Type B pancreatic cell (in vitro differentiated cells): ENCODE measurements around the gene RAB24. TPM values are rescaled to one million over a fixed set of nuclear protein-coding genes. Genes with fewer than 3 reads are reported as not detected.

ENCODE experiments used
- DNase-seq: peaks from one replicate; pipeline ENCODE4 v3.0.0; 2021; ENCODE audit warnings: mixed read lengths; ENCODE audit not compliant: unreplicated experiment; ENCODE audit errors: extremely low spot score
- H3K27ac Mint-ChIP-seq: 2 replicates; pipeline ENCODE4 v1.8.0; 2021; ENCODE audit warnings: mild to moderate bottlenecking, mixed read lengths
- H3K27me3 Mint-ChIP-seq: 2 replicates; pipeline ENCODE4 v1.8.0; 2021; ENCODE audit warnings: mixed read lengths
- H3K36me3 Mint-ChIP-seq: 2 replicates; pipeline ENCODE4 v1.8.0; 2021; ENCODE audit warnings: mixed read lengths
- H3K4me1 Mint-ChIP-seq: one replicate; pipeline ENCODE4 v1.8.0; 2021; ENCODE audit warnings: mixed read lengths; ENCODE audit not compliant: unreplicated experiment
- H3K4me3 Mint-ChIP-seq: 2 replicates; pipeline ENCODE4 v1.8.0; 2021; ENCODE audit warnings: mild to moderate bottlenecking, mixed read lengths
- H3K9me3 Mint-ChIP-seq: 2 replicates; pipeline ENCODE4 v1.8.0; 2021; ENCODE audit warnings: mixed read lengths
- total RNA-seq: library from RNA; stranded (reverse); gene quantifications from 2 replicates; pipeline ENCODE4 v1.2.1, GENCODE V29; 2021; ENCODE audit warnings: low replicate concordance
- TF ChIP-seq, protein P1 (sequence below): fragments of 200-600 bp; sonication (generic); conservative IDR thresholded peaks from 2 replicates; pipeline ENCODE4 v1.5.0; 2021; ENCODE audit warnings: antibody characterized with exemption, mild to moderate bottlenecking

Gene RAB24
- total RNA-seq, 1 donor from 2014 or later: 42.6 TPM

GRCh38 chr5:177320879-177321278 is 17.4 kb upstream of the RAB24 start:
- Mint-ChIP-seq H3K27ac (no peak overlapping the region), H3K27me3 (no peaks in the 10 kb centered on the region), H3K4me1 (peaks cover 5% of the 10 kb centered on the region), H3K36me3 (peaks cover 18% of the 10 kb centered on the region), H3K9me3 (no peaks in the 10 kb centered on the region), H3K4me3 (no peak overlapping the region)
- TF ChIP-seq, protein P1, sequence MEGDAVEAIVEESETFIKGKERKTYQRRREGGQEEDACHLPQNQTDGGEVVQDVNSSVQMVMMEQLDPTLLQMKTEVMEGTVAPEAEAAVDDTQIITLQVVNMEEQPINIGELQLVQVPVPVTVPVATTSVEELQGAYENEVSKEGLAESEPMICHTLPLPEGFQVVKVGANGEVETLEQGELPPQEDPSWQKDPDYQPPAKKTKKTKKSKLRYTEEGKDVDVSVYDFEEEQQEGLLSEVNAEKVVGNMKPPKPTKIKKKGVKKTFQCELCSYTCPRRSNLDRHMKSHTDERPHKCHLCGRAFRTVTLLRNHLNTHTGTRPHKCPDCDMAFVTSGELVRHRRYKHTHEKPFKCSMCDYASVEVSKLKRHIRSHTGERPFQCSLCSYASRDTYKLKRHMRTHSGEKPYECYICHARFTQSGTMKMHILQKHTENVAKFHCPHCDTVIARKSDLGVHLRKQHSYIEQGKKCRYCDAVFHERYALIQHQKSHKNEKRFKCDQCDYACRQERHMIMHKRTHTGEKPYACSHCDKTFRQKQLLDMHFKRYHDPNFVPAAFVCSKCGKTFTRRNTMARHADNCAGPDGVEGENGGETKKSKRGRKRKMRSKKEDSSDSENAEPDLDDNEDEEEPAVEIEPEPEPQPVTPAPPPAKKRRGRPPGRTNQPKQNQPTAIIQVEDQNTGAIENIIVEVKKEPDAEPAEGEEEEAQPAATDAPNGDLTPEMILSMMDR: no peak
- no peak for DNase-seq

- Mint-ChIP-seq H3K9me3 (no peaks in the 10 kb centered on the region), H3K4me3 (no peak overlapping the region), H3K4me1 (peaks cover 3% of the 10 kb centered on the region), H3K27ac (no peak overlapping the region), H3K36me3 (peaks cover 18% of the 10 kb centered on the region), H3K27me3 (no peaks in the 10 kb centered on the region)
- TF ChIP-seq, protein P1: no peak
- DNase-seq: no peak
Measured at GRCh38 chr5:177319913-177320588, 16.5 kb upstream of the RAB24 start.

- DNase-seq: no peak
- Mint-ChIP-seq H3K9me3 (no peaks in the 10 kb centered on the region), H3K36me3 (peaks cover 8% of the 10 kb centered on the region), H3K4me3 (no peak overlapping the region), H3K4me1 (no peaks in the 10 kb centered on the region), H3K27me3 (no peaks in the 10 kb centered on the region), H3K27ac (no peak overlapping the region)
- TF ChIP-seq, protein P1: peak; percentile 91
Measured at GRCh38 chr5:177317959-177318377, 14.4 kb upstream of the RAB24 start.

DNA sequence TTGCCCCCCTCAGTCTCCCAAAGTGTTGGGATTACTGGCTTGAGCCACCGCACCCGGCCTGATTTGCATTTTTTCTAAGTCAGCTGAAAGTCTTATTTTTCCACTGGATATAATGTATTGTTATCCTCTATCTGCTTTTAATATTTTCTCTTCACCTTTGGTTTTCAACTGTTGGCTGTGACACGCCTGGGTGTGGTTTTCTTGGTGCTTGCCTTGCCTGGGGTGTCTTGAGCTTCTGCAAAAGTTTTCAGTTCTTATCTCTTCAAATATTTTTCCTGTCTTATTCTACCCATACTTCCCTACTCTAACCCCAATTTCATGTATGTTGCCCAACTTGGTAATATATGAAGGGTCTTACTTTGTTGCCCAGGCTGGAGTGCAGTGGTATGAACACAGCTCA is 12.5 kb upstream of the RAB24 start:
- TF ChIP-seq, protein P1: no peak
- H3K27me3 Mint-ChIP-seq: no peaks in the 10 kb centered on the region
- peaks cover under 1% of the 10 kb centered on the region for H3K4me1 Mint-ChIP-seq
- peaks cover 5% of the 10 kb centered on the region for H3K36me3 Mint-ChIP-seq
- no peaks in the 10 kb centered on the region for H3K9me3 Mint-ChIP-seq
- H3K27ac Mint-ChIP-seq: no peak overlapping the region
- DNase-seq: no peak
- no peak overlapping the region for H3K4me3 Mint-ChIP-seq

DNA sequence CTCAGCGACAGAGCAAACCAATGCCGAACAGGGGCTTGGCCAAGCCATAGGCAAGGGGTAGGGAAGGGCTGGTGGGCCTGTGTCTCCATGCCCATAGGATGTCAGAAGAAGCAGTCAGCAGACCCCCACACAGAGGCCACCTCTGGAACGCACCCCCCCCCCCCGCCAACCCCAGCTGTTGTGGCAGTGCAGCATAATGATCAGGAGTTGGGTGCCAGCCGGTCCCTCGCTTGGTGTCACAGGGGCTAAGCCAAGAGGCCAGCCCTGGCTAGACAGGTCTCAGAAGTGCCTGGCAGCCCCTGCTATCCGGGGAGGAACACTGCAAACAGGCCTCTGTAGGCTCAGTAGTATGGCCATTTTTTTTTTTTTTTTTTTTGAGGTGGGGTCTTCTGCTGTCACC is 11.9 kb upstream of the RAB24 start:
- no peak overlapping the region for H3K27ac Mint-ChIP-seq
- no peak for DNase-seq
- H3K27me3 Mint-ChIP-seq: no peaks in the 10 kb centered on the region
- no peak overlapping the region for H3K4me3 Mint-ChIP-seq
- no peaks in the 10 kb centered on the region for H3K9me3 Mint-ChIP-seq
- TF ChIP-seq, protein P1: no peak
- H3K4me1 Mint-ChIP-seq: peaks cover 5% of the 10 kb centered on the region
- peaks cover 5% of the 10 kb centered on the region for H3K36me3 Mint-ChIP-seq
